Measurements from ENCODE around the gene ALKBH8.

- TF ChIP-seq EZH2 (IDR thresholded peaks at IDR 0.05; ENCODE audit: insufficient read depth, poor library complexity, severe bottlenecking): no peak
- TF ChIP-seq EZH2phosphoT487 (IDR thresholded peaks at IDR 0.05; ENCODE audit: insufficient read depth, low read depth): no peak
Observed at GRCh38 chr11:107577346-107577711, 11.8 kb upstream of the ALKBH8 start.

All from GM23248 (cell line).